IPS-NIHi7 (cell line): ENCODE measurements around the gene ZC2HC1B.
"Not testable (repeated sequence)": the region's sequence is repeated elsewhere in the genome, so short reads cannot be mapped to it uniquely, and the experiment has no call there.

Experiments
- DNase-seq: peaks from one replicate; pipeline ENCODE4 v3.0.0; 2012; ENCODE audit warnings: mixed read lengths; ENCODE audit errors: extremely low spot score

ZC2HC1B gene

GRCh38 chr6:143868808-143869207 is 4.5 kb downstream of the ZC2HC1B start:
- DNase-seq = not testable (repeated sequence)

GRCh38 chr6:143871202-143871730 is 7.0 kb downstream of the ZC2HC1B start:
- DNase-seq = not testable (repeated sequence)

- DNase-seq = no peak
Observed at GRCh38 chr6:143872201-143872600, 7.9 kb downstream of the ZC2HC1B start.

- DNase-seq = not testable (repeated sequence)
Observed at GRCh38 chr6:143873600-143873999, 9.3 kb downstream of the ZC2HC1B start.

- not testable (repeated sequence) for DNase-seq
Observed at GRCh38 chr6:143874503-143874902, 10.2 kb downstream of the ZC2HC1B start.

- DNase-seq = no peak
Observed at GRCh38 chr6:143877584-143878271, 13.5 kb downstream of the ZC2HC1B start.

- DNase-seq = no peak
Observed at GRCh38 chr6:143878272-143878760, 14.0 kb downstream of the ZC2HC1B start.

- DNase-seq = no peak
Observed at GRCh38 chr6:143880412-143880811, 16.1 kb downstream of the ZC2HC1B start.

- no peak for DNase-seq
Observed at GRCh38 chr6:143882401-143882930, 18.2 kb downstream of the ZC2HC1B start.

- DNase-seq = no peak
Observed at GRCh38 chr6:143884216-143884900, 20.1 kb downstream of the ZC2HC1B start.

GRCh38 chr6:143885116-143885515 is 20.8 kb downstream of the ZC2HC1B start:
- DNase-seq = peak; percentile 29

GRCh38 chr6:143894655-143895054 is 30.4 kb downstream of the ZC2HC1B start:
- DNase-seq = no peak

GRCh38 chr6:143896126-143896860 is 32.0 kb downstream of the ZC2HC1B start:
- no peak for DNase-seq

GRCh38 chr6:143900358-143900757 is 36.1 kb downstream of the ZC2HC1B start:
- DNase-seq = no peak

GRCh38 chr6:143901885-143902750 is 37.8 kb downstream of the ZC2HC1B start:
- DNase-seq = no peak

- no peak for DNase-seq
Observed at GRCh38 chr6:143902827-143903226, 38.6 kb downstream of the ZC2HC1B start.

- no peak for DNase-seq
Observed at GRCh38 chr6:143911028-143911427, 46.8 kb downstream of the ZC2HC1B start.

- no peak for DNase-seq
Observed at GRCh38 chr6:143912671-143913070, 48.4 kb downstream of the ZC2HC1B start.

GRCh38 chr6:143917026-143917425 is 52.8 kb downstream of the ZC2HC1B start:
- not testable (repeated sequence) for DNase-seq

GRCh38 chr6:143928853-143929252 is 64.6 kb downstream of the ZC2HC1B start:
- DNase-seq = no peak

- DNase-seq = no peak
Observed at GRCh38 chr6:143929975-143930374, 65.7 kb downstream of the ZC2HC1B start.
